ENCODE measurements around the gene UNK. TPM values are rescaled to one million over a fixed set of nuclear protein-coding genes. Genes with fewer than 3 reads are reported as not detected.

The UNK gene
- 26.6 to 31.6 TPM (median 30.8 TPM) in 5 replicates for total RNA-seq (2022; extraction: Qiagen RNA extraction)

GRCh38 chr17:75784473-75785015, at the start of gene UNK:
UNK (plus strand) TSS chr17:75784806; CDS start chr17:75784881, 75 bp downstream.

GRCh38 chr17:75764711-75765421, 19.7 kb upstream of the UNK start, which contains the start of gene GALK1:
GALK1 (minus strand) TSS chr17:75765192; CDS start chr17:75765136, 56 bp downstream.

GRCh38 chr17:75843577-75844529, 59.2 kb downstream of the UNK start, which contains the start of gene UNC13D:
UNC13D (minus strand) TSS chr17:75844404; CDS start chr17:75844337, 67 bp downstream.

GRCh38 chr17:75855310-75856061, 70.9 kb downstream of the UNK start, which contains the start of gene WBP2:
WBP2 (minus strand) TSS chr17:75855335; CDS start chr17:75855297, 38 bp downstream.

Other genes with a start within 250 kb of the UNK start
- gene MYO15B, start 197.0 kb upstream of the UNK start, total RNA-seq (2022; extraction: Qiagen RNA extraction), result 33.3 to 67.7 TPM (median 52.9 TPM) in 5 replicates
- gene SMIM5, start 151.4 kb upstream of the UNK start, total RNA-seq (2022; extraction: Qiagen RNA extraction), result 0.61 to 1.3 TPM (median 0.83 TPM) in 5 replicates
- 18.8 to 28.9 TPM (median 27.4 TPM) in 5 replicates for gene RECQL5, start 117.7 kb upstream of the UNK start, total RNA-seq (2022; extraction: Qiagen RNA extraction)
- 113 to 142 TPM (median 123 TPM) in 5 replicates for gene SAP30BP, start 117.5 kb upstream of the UNK start, total RNA-seq (2022; extraction: Qiagen RNA extraction)
- gene ITGB4, start 63.3 kb upstream of the UNK start, total RNA-seq (2022; extraction: Qiagen RNA extraction), result 92.0 to 109 TPM (median 95.3 TPM) in 5 replicates
- 51.5 to 83.8 TPM (median 80.0 TPM) in 5 replicates for gene GALK1, start 19.6 kb upstream of the UNK start, total RNA-seq (2022; extraction: Qiagen RNA extraction)
- 2.8 to 6.6 TPM (median 6.2 TPM) in 5 replicates for gene UNC13D, start 59.6 kb downstream of the UNK start, total RNA-seq (2022; extraction: Qiagen RNA extraction)
- 79.2 to 91.0 TPM (median 85.9 TPM) in 5 replicates for gene WBP2, start 70.5 kb downstream of the UNK start, total RNA-seq (2022; extraction: Qiagen RNA extraction)
- gene TRIM47, start 93.8 kb downstream of the UNK start, total RNA-seq (2022; extraction: Qiagen RNA extraction), result 137 to 190 TPM (median 173 TPM) in 5 replicates
- 27.9 to 41.7 TPM (median 38.6 TPM) in 5 replicates for gene TRIM65, start 112.1 kb downstream of the UNK start, total RNA-seq (2022; extraction: Qiagen RNA extraction)
- 82.5 to 130 TPM (median 123 TPM) in 5 replicates for gene MRPL38, start 120.1 kb downstream of the UNK start, total RNA-seq (2022; extraction: Qiagen RNA extraction)
- 5.1 to 9.4 TPM (median 8.9 TPM) in 5 replicates for gene FBF1, start 156.2 kb downstream of the UNK start, total RNA-seq (2022; extraction: Qiagen RNA extraction)
- gene ACOX1, start 194.4 kb downstream of the UNK start, total RNA-seq (2022; extraction: Qiagen RNA extraction), result 13.5 to 18.4 TPM (median 16.6 TPM) in 5 replicates
- 20.6 to 26.5 TPM (median 25.5 TPM) in 5 replicates for gene TEN1, start 194.4 kb downstream of the UNK start, total RNA-seq (2022; extraction: Qiagen RNA extraction)
- 4.2 to 6.2 TPM (median 4.7 TPM) in 5 replicates for gene CDK3, start 216.0 kb downstream of the UNK start, total RNA-seq (2022; extraction: Qiagen RNA extraction)
- gene EVPL, start 242.5 kb downstream of the UNK start, total RNA-seq (2022; extraction: Qiagen RNA extraction), result 15.7 to 21.0 TPM (median 16.7 TPM) in 5 replicates